Astrocyte (in vitro differentiated cells and primary cell): Measurements from ENCODE around the gene DNAJC5. TPM values are rescaled to one million over a fixed set of nuclear protein-coding genes. Genes with fewer than 3 reads are reported as not detected.

Experiments
- DNase-seq: peaks from one replicate; pipeline ENCODE4 v3.0.0-alpha.2; 2010; ENCODE audit warnings: low read depth
- FAIRE-seq: peaks from 2 replicates; lab custom pipeline; 2011; peaks lifted over from hg19 to GRCh38; lab: Jason Lieb, UNC
- H2AFZ ChIP-seq: 2 replicates; pipeline ENCODE4 v1.6.0; 2012; ENCODE audit warnings: low read depth, low read length, inconsistent platforms
- H3K27ac ChIP-seq: 2 replicates; pipeline ENCODE4 v1.5.1; 2011; ENCODE audit warnings: low read depth, low read length, inconsistent platforms
- H3K27me3 ChIP-seq: 2 replicates; pipeline ENCODE4 v1.6.0; 2011; ENCODE audit warnings: low read length, inconsistent platforms; ENCODE audit not compliant: insufficient read depth
- H3K36me3 ChIP-seq: 2 replicates; pipeline ENCODE4 v1.5.1; 2011; ENCODE audit warnings: low read length, inconsistent platforms; ENCODE audit not compliant: insufficient read depth
- H3K4me1 ChIP-seq: 2 replicates; pipeline ENCODE4 v1.5.1; 2011; ENCODE audit warnings: low read length, inconsistent platforms; ENCODE audit not compliant: insufficient read depth
- H3K4me2 ChIP-seq: 2 replicates; pipeline ENCODE4 v1.6.0; 2012; ENCODE audit warnings: low read length, inconsistent platforms
- H3K4me3 ChIP-seq: 2 replicates; pipeline ENCODE4 v1.5.1; 2011; ENCODE audit warnings: low read depth, mild to moderate bottlenecking, low read length, inconsistent platforms; ENCODE audit not compliant: insufficient read depth
- H3K79me2 ChIP-seq: 2 replicates; pipeline ENCODE4 v1.6.0; 2012; ENCODE audit warnings: mild to moderate bottlenecking, low read length, inconsistent platforms; ENCODE audit not compliant: insufficient read depth
- H3K9ac ChIP-seq: 2 replicates; pipeline ENCODE4 v1.6.0; 2012; ENCODE audit warnings: mild to moderate bottlenecking, low read length, inconsistent platforms
- H3K9me3 ChIP-seq: 2 replicates; pipeline ENCODE4 v1.5.1; 2012; ENCODE audit warnings: low read depth, mild to moderate bottlenecking, low read length, inconsistent platforms; ENCODE audit not compliant: insufficient read depth
- H4K20me1 ChIP-seq: 2 replicates; pipeline ENCODE4 v1.6.0; 2012; ENCODE audit warnings: low read length, inconsistent platforms; ENCODE audit not compliant: insufficient read depth
- H3K27ac Mint-ChIP-seq: one replicate; pipeline ENCODE4 v1.8.0; 2021; ENCODE audit warnings: mild to moderate bottlenecking, mixed read lengths; ENCODE audit not compliant: unreplicated experiment
- H3K27me3 Mint-ChIP-seq: one replicate; pipeline ENCODE4 v1.8.0; 2021; ENCODE audit warnings: low read depth, mixed read lengths; ENCODE audit not compliant: unreplicated experiment
- H3K36me3 Mint-ChIP-seq: one replicate; pipeline ENCODE4 v1.8.0; 2021; ENCODE audit warnings: low read depth, mixed read lengths; ENCODE audit not compliant: unreplicated experiment
- H3K4me1 Mint-ChIP-seq: one replicate; pipeline ENCODE4 v1.8.0; 2021; ENCODE audit warnings: low read depth, mixed read lengths; ENCODE audit not compliant: unreplicated experiment
- H3K4me3 Mint-ChIP-seq: one replicate; pipeline ENCODE4 v1.8.0; 2021; ENCODE audit warnings: mild to moderate bottlenecking, moderate library complexity, mixed read lengths; ENCODE audit not compliant: unreplicated experiment
- H3K9me3 Mint-ChIP-seq: one replicate; pipeline ENCODE4 v1.8.0; 2021; ENCODE audit warnings: mild to moderate bottlenecking, mixed read lengths; ENCODE audit not compliant: unreplicated experiment
- CTCF ChIP-seq: IDR thresholded peaks from 2 replicates; pipeline ENCODE4 v1.5.1; 2011; ENCODE audit warnings: low read depth, mild to moderate bottlenecking, inconsistent platforms, low read length, moderate library complexity; ENCODE audit not compliant: insufficient read depth
- EZH2 ChIP-seq: IDR thresholded peaks from 2 replicates; pipeline ENCODE4 v1.6.1; 2012; ENCODE audit warnings: mild to moderate bottlenecking, low read length, inconsistent platforms; ENCODE audit not compliant: insufficient read depth
- total RNA-seq: library from RNA; stranded (reverse); gene quantifications from 2 replicates; pipeline ENCODE4 v1.2.1, GENCODE V29; 2021

Gene DNAJC5
- total RNA-seq, 1 donor from 2014 or later = 64.6 TPM

GRCh38 chr20:63903796-63904561 lies 9.1 kb downstream of the DNAJC5 start:
- Mint-ChIP-seq H3K27ac (no peak overlapping the region), H3K4me3 (no peak overlapping the region), H3K9me3 (no peaks in the 10 kb centered on the region), H3K27me3 (no peaks in the 10 kb centered on the region), H3K4me1 (peaks cover 15% of the 10 kb centered on the region), H3K36me3 (peaks cover 4% of the 10 kb centered on the region)
- no peak overlapping the region for H3K9ac ChIP-seq
- H3K27ac ChIP-seq = no peak overlapping the region
- H3K4me1 ChIP-seq = peaks cover 5% of the 10 kb centered on the region
- no peaks in the 10 kb centered on the region for H3K27me3 ChIP-seq
- H3K79me2 ChIP-seq = peaks cover 99% of the 10 kb centered on the region
- H4K20me1 ChIP-seq = peaks cover 90% of the 10 kb centered on the region
- no peak overlapping the region for H3K4me3 ChIP-seq
- H3K9me3 ChIP-seq = no peaks in the 10 kb centered on the region
- FAIRE-seq (no peak), DNase-seq (no peak)
- TF ChIP-seq CTCF (no peak), EZH2 (no peak)
- no peak overlapping the region for H3K4me2 ChIP-seq
- H3K36me3 ChIP-seq = no peaks in the 10 kb centered on the region
- H2AFZ ChIP-seq = no peak overlapping the region

- Mint-ChIP-seq H3K9me3 (no peaks in the 10 kb centered on the region), H3K27me3 (no peaks in the 10 kb centered on the region), H3K4me1 (peaks cover 27% of the 10 kb centered on the region), H3K27ac (no peak overlapping the region), H3K36me3 (no peaks in the 10 kb centered on the region), H3K4me3 (no peak overlapping the region)
- Histone ChIP-seq H3K9me3 (no peaks in the 10 kb centered on the region), H3K79me2 (peaks cover 98% of the 10 kb centered on the region), H3K27me3 (no peaks in the 10 kb centered on the region), H3K4me1 (peaks cover 11% of the 10 kb centered on the region), H3K9ac (no peak overlapping the region), H3K36me3 (no peaks in the 10 kb centered on the region), H3K27ac (no peak overlapping the region), H3K4me2 (no peak overlapping the region), H3K4me3 (no peak overlapping the region), H4K20me1 (peaks cover 94% of the 10 kb centered on the region), H2AFZ (no peak overlapping the region)
- no peak for TF ChIP-seq EZH2
- no peak for TF ChIP-seq CTCF
- no peak for DNase-seq
- no peak for FAIRE-seq
Observed at GRCh38 chr20:63908008-63908682, 13.2 kb downstream of the DNAJC5 start.

- TF ChIP-seq CTCF (no peak), EZH2 (no peak)
- Histone ChIP-seq H3K4me1 (peaks cover 7% of the 10 kb centered on the region), H3K27ac (no peak overlapping the region), H2AFZ (no peak overlapping the region), H3K4me2 (peak overlapping the region; percentile 64), H3K79me2 (peaks cover 96% of the 10 kb centered on the region), H3K36me3 (no peaks in the 10 kb centered on the region), H3K9ac (peak overlapping the region; percentile 11), H3K9me3 (no peaks in the 10 kb centered on the region), H3K27me3 (no peaks in the 10 kb centered on the region), H3K4me3 (no peak overlapping the region), H4K20me1 (peaks cover 92% of the 10 kb centered on the region)
- peak; percentile 44 for DNase-seq
- Mint-ChIP-seq H3K36me3 (peaks cover 10% of the 10 kb centered on the region), H3K4me3 (peak overlapping the region; percentile 58), H3K27ac (no peak overlapping the region), H3K4me1 (peaks cover 20% of the 10 kb centered on the region), H3K9me3 (peaks cover 3% of the 10 kb centered on the region), H3K27me3 (no peaks in the 10 kb centered on the region)
- FAIRE-seq = no peak
Observed at GRCh38 chr20:63911176-63911575, 16.2 kb downstream of the DNAJC5 start.
